ENCODE measurements around the gene PLCB1.

DNA sequence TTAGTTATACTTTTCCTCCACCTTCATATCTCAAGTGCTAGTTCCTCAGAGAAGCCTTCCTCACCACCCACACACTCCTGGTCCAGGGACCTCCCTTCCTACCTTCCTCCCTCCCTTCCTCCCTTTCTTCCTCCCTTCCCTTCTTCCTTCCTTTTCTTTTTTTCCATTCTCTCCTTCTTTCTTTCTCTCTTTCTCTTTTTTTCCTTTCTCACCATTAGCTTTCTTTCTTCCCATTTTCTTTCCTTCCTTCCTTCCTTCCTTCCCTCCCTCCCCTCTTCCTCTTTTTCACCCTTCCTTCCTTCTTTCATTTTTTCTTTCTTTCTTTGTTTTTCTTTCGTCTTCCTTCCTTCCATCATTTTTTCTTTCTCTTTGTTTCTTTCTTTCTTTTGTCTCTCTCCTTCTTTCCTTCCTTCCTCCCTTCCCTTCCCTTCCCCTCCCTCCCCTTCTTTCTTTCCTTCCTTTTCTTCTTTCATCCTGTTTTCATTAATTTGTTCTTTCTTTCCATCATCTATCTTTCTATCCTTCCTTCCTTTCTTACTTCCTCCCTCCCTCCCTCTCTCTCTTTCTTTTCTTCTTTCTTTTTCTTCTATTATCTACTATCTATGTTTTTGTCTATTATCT lies 416.0 kb downstream of the PLCB1 start:
- no peak for TF ChIP-seq POLR2AphosphoS5 (IDR thresholded peaks at IDR 0.05; ENCODE audit: borderline replicate concordance, low read depth, low read length)
- TF ChIP-seq FOXP2 (optimal IDR thresholded peaks at IDR 0.05; ENCODE audit: control extremely low read depth, extremely low read length, insufficient read depth), result no peak

Measured in SK-N-MC (cell line).